LNCAP (cell line): Measurements from ENCODE around the gene IQSEC3.

Experiments
- CTCF ChIP-seq: fragments of 450-650 bp; IDR thresholded peaks from 2 replicates; pipeline ENCODE4 v1.5.1; 2017; ENCODE audit warnings: mild to moderate bottlenecking

IQSEC3 gene

GRCh38 chr12:163406-163986, 96.9 kb downstream of the IQSEC3 start:
- no peak for TF ChIP-seq CTCF

- TF ChIP-seq CTCF = no peak
Observed at GRCh38 chr12:164207-164606, 97.6 kb downstream of the IQSEC3 start.

DNA sequence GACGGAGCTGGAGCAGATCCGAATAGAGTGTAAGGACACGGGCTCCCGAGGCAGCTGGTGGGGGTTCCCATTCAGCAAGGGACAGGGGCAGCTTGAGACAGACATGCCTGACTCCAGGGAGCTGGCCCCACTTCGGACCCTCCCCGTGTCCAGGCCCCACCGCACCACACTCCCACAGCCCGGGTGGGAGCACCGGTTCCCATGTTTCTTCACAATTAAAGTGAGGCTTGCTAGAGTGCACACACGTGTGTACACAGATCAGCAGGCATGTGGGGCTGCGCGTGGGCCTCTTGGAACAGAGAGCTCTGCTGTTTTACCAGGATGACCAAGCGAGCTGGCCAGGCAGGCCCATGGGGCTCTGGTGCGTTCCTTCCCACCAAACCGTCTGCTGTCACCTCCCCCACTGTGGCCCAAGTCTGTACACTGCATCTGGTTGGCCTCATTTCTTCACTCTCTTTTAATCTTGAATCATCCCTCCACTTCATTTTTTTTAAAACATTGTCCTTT, 99.3 kb downstream of the IQSEC3 start:
- no peak for TF ChIP-seq CTCF

GRCh38 chr12:166425-167075, 100.0 kb downstream of the IQSEC3 start:
- TF ChIP-seq CTCF = no peak

GRCh38 chr12:167959-168600, 101.5 kb downstream of the IQSEC3 start:
- no peak for TF ChIP-seq CTCF

DNA sequence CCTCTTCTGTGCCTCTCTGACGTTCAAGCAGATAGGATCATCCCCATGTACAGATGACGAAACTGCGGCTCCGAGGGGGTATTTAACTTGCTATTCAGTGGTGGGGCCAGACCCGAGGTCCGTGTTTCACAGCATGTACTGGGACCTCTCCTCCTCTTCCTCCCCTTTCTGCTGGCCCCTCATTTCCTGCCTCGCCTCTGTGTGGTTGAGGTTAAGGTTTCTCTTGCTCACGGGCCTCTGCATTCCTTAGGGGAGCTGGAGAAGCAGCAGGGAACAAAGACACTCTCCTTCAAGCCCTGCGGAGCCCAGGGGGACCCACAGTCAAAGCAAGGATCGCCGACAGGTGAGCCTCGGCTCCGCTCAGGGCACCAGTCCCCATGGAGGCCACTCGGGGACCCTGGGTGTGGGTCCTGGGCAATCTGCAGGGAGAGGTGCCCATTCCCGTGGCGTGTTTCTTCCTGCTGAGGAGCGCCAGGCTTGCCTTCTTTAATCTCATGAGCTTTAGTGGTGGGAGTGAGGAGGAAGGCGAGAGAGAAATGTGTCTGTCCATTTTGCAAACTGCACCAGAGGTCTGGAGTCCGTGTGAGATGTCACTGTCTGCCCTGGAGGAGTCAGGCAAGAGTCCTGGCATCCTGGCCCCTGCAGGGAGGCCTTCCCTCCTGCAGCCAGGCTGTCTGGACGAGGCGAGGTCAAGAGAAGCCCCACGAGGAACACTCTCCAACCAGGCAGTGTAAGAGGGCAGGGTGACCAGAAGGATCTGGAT, 102.4 kb downstream of the IQSEC3 start:
- no peak for TF ChIP-seq CTCF

DNA sequence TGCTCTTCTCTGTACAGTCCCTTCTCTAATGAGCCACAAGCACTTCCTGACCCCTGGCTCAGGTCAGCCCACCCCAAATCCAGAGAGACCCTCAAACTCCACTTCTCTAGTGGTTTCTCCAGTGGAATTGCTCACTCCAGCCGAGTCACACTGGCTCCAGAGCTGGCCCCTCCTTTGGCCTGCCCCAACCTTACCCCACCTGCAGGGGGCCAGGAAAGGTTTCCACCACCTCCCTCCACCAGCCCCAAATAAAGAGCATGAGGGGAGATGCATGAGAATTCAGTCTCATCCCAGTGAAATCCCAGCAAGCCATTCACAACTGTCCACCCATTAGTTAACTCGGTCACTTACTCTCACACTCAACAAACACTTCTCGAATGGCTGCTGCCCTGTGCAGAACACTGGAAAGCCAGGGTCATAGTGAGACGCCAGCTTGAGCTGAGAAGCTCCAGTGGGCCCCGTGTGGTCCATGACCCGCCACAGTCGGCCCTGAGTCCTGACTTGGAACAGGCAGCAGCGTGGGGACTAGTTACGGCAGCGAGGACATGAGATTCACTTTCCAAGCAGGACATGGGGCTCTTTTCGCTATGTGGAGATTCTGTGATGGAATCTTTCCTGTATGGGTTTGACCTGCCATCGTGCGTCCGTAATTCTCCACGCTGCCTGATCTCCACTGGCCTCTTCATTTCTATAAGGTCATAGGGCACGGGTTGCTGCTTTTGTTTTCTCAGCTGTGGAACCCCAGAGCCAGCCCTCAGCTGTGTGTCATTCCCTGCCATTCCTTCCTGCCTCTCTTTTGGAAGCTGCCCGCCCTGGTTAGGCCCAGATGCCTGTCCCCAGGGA, 103.2 kb downstream of the IQSEC3 start:
- TF ChIP-seq CTCF = no peak
